ENCODE measurements around the gene RELCH.

Gene RELCH

GRCh38 chr18:62211325-62211828 lies 24.3 kb downstream of the RELCH start:
- H3K4me2 ChIP-seq (ENCODE audit: low read length): no peak overlapping the region

GRCh38 chr18:62214790-62215189 lies 27.7 kb downstream of the RELCH start:
- H3K9me2 ChIP-seq (replicated peaks; ENCODE audit: control insufficient read depth, low read length): no peaks in the 10 kb centered on the region
- no peaks in the 10 kb centered on the region for H4K20me1 ChIP-seq (ENCODE audit: control insufficient read depth, insufficient read depth, low read depth, low read length)
- no peak overlapping the region for H3K4me3 ChIP-seq (ENCODE audit: low read length)
- peaks cover 21% of the 10 kb centered on the region for H3K79me2 ChIP-seq (ENCODE audit: control insufficient read depth, low read length)
- H3F3A ChIP-seq (ENCODE audit: control insufficient read depth, insufficient read depth): no peaks in the 10 kb centered on the region
- no peaks in the 10 kb centered on the region for H3K9me3 ChIP-seq (ENCODE audit: control insufficient read depth, insufficient read depth, low read length)
- no peak overlapping the region for H3K27ac ChIP-seq (ENCODE audit: low read depth, low read length)
- no peaks in the 10 kb centered on the region for H3K27me3 ChIP-seq (ENCODE audit: control insufficient read depth, low read length)
- no peak overlapping the region for H3K4me2 ChIP-seq (ENCODE audit: low read length)
- TF ChIP-seq CTCF (IDR thresholded peaks at IDR 0.05; ENCODE audit: low read depth, low read length, poor library complexity, severe bottlenecking): no peak
- TF ChIP-seq EZH2phosphoT487 (IDR thresholded peaks at IDR 0.05; ENCODE audit: borderline replicate concordance, low read length): no peak
- no peaks in the 10 kb centered on the region for H3K4me1 ChIP-seq (ENCODE audit: control insufficient read depth, low read length)
- peaks cover 33% of the 10 kb centered on the region for H3K36me3 ChIP-seq (ENCODE audit: control insufficient read depth, low read length)

More at GRCh38 chr18:62211325-62211828, 24.3 kb downstream of the RELCH start:
- Histone ChIP-seq H3F3A (ENCODE audit: control insufficient read depth, insufficient read depth) (no peaks in the 10 kb centered on the region), H3K27ac (ENCODE audit: low read depth, low read length) (no peak overlapping the region), H3K4me3 (ENCODE audit: low read length) (no peak overlapping the region), H3K36me3 (ENCODE audit: control insufficient read depth, low read length) (peaks cover 35% of the 10 kb centered on the region), H3K9me2 (replicated peaks; ENCODE audit: control insufficient read depth, low read length) (no peaks in the 10 kb centered on the region), H3K27me3 (ENCODE audit: control insufficient read depth, low read length) (no peaks in the 10 kb centered on the region), H3K4me1 (ENCODE audit: control insufficient read depth, low read length) (no peaks in the 10 kb centered on the region), H3K9me3 (ENCODE audit: control insufficient read depth, insufficient read depth, low read length) (no peaks in the 10 kb centered on the region), H4K20me1 (ENCODE audit: control insufficient read depth, insufficient read depth, low read depth, low read length) (no peaks in the 10 kb centered on the region), H3K79me2 (ENCODE audit: control insufficient read depth, low read length) (peaks cover 51% of the 10 kb centered on the region)
- TF ChIP-seq CTCF (IDR thresholded peaks at IDR 0.05; ENCODE audit: low read depth, low read length, poor library complexity, severe bottlenecking) (no peak), EZH2phosphoT487 (IDR thresholded peaks at IDR 0.05; ENCODE audit: borderline replicate concordance, low read length) (no peak)

GRCh38 chr18:62224229-62224628 lies 37.2 kb downstream of the RELCH start:
- no peaks in the 10 kb centered on the region for H3K9me2 ChIP-seq (replicated peaks; ENCODE audit: control insufficient read depth, low read length)
- no peaks in the 10 kb centered on the region for H3K27me3 ChIP-seq (ENCODE audit: control insufficient read depth, low read length)
- H3K9me3 ChIP-seq (ENCODE audit: control insufficient read depth, insufficient read depth, low read length): peaks cover 3% of the 10 kb centered on the region; the same call in 1 of the 2 replicates
- H3K4me2 ChIP-seq (ENCODE audit: low read length): no peak overlapping the region
- peaks cover 3% of the 10 kb centered on the region for H3K79me2 ChIP-seq (ENCODE audit: control insufficient read depth, low read length)
- TF ChIP-seq EZH2phosphoT487 (IDR thresholded peaks at IDR 0.05; ENCODE audit: borderline replicate concordance, low read length): no peak
- TF ChIP-seq CTCF (IDR thresholded peaks at IDR 0.05; ENCODE audit: low read depth, low read length, poor library complexity, severe bottlenecking): no peak
- no peaks in the 10 kb centered on the region for H3K4me1 ChIP-seq (ENCODE audit: control insufficient read depth, low read length)
- no peak overlapping the region for H3K4me3 ChIP-seq (ENCODE audit: low read length)
- no peaks in the 10 kb centered on the region for H4K20me1 ChIP-seq (ENCODE audit: control insufficient read depth, insufficient read depth, low read depth, low read length)
- H3F3A ChIP-seq (ENCODE audit: control insufficient read depth, insufficient read depth): peaks cover 2% of the 10 kb centered on the region; the same call in 1 of the 2 replicates
- peaks cover 55% of the 10 kb centered on the region for H3K36me3 ChIP-seq (ENCODE audit: control insufficient read depth, low read length)
- no peak overlapping the region for H3K27ac ChIP-seq (ENCODE audit: low read depth, low read length)

All from DOHH2 (cell line).